ENCODE results near the gene FSHB. TPM values are rescaled to one million over a fixed set of nuclear protein-coding genes. Genes with fewer than 3 reads are reported as not detected.

The FSHB gene
- total RNA-seq, 1 experiment from 2014 or later = not detected

DNA sequence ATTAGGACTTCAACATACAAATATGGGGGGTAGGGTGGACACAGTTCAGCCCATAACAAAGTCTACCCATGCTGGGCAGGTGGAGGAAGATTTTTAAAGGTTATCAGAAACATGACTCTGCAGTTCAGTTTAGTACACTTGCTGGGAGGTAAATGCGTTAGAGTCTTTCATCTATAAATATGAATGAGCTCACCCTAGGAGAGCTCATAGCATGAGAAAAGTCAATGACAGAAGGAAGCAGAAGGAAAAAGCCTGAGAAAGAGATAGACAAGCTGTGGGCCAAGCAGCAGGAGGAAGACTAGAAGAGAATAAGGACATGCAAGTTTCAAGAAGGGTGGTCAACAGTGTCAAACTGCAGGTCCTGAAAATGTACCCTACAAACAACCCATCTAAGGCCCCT, 27.0 kb upstream of the FSHB start:
- ChIA-PET POLR2A (no interaction called here), CTCF (no interaction called here)
- Mint-ChIP-seq H3K9me3 (ENCODE audit: unreplicated experiment) (no peaks in the 10 kb centered on the region), H3K27ac (ENCODE audit: unreplicated experiment) (no peak overlapping the region), H3K4me3 (ENCODE audit: unreplicated experiment) (no peak overlapping the region), H3K36me3 (ENCODE audit: insufficient read depth, unreplicated experiment) (no peaks in the 10 kb centered on the region), H3K4me1 (ENCODE audit: low read depth, unreplicated experiment) (no peaks in the 10 kb centered on the region), H3K27me3 (ENCODE audit: insufficient read depth, unreplicated experiment) (no peaks in the 10 kb centered on the region)
- no TSS peak for BruUV-seq (replicated peaks)
- no peak overlapping the region for H3K4me3 ChIP-seq (ENCODE audit: low read depth, low read length)
- no peaks in the 10 kb centered on the region for H3K36me3 ChIP-seq (ENCODE audit: control insufficient read depth, insufficient read depth, low read length)
- H3K9me3 ChIP-seq = no peaks in the 10 kb centered on the region
- no peaks in the 10 kb centered on the region for H3K4me1 ChIP-seq
- no peaks in the 10 kb centered on the region for H3K27me3 ChIP-seq (replicated peaks; ENCODE audit: control insufficient read depth, insufficient read depth, low read length)
- intact Hi-C loops (cut with micrococcal nuclease; ENCODE audit: unreplicated experiment) = no loop called here
- TF ChIP-seq, protein P1, sequence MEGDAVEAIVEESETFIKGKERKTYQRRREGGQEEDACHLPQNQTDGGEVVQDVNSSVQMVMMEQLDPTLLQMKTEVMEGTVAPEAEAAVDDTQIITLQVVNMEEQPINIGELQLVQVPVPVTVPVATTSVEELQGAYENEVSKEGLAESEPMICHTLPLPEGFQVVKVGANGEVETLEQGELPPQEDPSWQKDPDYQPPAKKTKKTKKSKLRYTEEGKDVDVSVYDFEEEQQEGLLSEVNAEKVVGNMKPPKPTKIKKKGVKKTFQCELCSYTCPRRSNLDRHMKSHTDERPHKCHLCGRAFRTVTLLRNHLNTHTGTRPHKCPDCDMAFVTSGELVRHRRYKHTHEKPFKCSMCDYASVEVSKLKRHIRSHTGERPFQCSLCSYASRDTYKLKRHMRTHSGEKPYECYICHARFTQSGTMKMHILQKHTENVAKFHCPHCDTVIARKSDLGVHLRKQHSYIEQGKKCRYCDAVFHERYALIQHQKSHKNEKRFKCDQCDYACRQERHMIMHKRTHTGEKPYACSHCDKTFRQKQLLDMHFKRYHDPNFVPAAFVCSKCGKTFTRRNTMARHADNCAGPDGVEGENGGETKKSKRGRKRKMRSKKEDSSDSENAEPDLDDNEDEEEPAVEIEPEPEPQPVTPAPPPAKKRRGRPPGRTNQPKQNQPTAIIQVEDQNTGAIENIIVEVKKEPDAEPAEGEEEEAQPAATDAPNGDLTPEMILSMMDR (IDR thresholded peaks at IDR 0.05; ENCODE audit: insufficient read depth in 1 of 2, low read depth in 1 of 2, low read length in 1 of 2, severe bottlenecking in 1 of 2, unreplicated experiment in 1 of 2) = no peak
- DNase-seq = no peak

DNA sequence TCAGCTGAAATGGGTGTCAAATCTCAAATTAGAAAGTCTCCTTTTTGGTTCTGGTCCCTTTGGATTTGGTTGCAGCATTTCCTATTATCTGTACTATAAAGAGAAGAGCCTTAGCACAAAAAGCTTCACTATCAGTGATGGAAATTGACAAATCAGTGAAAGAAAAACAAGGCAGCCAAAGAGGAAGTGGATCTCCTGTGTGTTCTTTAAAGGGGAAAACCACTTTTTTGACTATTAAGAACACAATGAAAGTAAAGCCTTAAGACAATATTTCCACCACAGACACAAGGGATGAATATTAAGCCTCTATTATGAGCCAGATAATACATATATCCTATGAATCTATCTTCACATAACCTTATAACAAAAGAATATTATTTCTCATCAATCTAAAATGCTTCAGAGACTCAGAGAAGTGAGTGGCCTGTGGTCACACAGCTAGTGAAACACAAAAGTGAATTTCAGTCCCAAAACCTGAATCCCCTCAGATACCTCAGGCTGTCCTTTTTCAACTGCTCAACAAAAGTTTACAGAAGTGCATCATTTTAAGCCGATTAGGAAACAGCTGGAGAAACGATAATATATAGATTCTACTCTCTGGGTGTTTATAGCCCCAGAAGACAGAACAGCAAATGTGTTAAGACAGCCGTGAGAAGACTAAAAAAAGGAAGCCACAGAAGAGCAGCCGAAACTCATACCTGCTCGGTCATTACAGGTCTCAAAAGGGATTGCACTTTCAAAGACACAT, 24.4 kb upstream of the FSHB start:
- Mint-ChIP-seq H3K4me1 (ENCODE audit: low read depth, unreplicated experiment) (no peaks in the 10 kb centered on the region), H3K9me3 (ENCODE audit: unreplicated experiment) (no peaks in the 10 kb centered on the region), H3K36me3 (ENCODE audit: insufficient read depth, unreplicated experiment) (no peaks in the 10 kb centered on the region), H3K4me3 (ENCODE audit: unreplicated experiment) (no peak overlapping the region), H3K27me3 (ENCODE audit: insufficient read depth, unreplicated experiment) (no peaks in the 10 kb centered on the region), H3K27ac (ENCODE audit: unreplicated experiment) (no peak overlapping the region)
- DNase-seq = no peak
- H3K27me3 ChIP-seq (replicated peaks; ENCODE audit: control insufficient read depth, insufficient read depth, low read length) = no peaks in the 10 kb centered on the region
- H3K36me3 ChIP-seq (ENCODE audit: control insufficient read depth, insufficient read depth, low read length) = no peaks in the 10 kb centered on the region
- intact Hi-C loops (cut with micrococcal nuclease; ENCODE audit: unreplicated experiment) = no loop called here
- H3K4me1 ChIP-seq = no peaks in the 10 kb centered on the region
- no peak overlapping the region for H3K4me3 ChIP-seq (ENCODE audit: low read depth, low read length)
- ChIA-PET CTCF (no interaction called here), POLR2A (no interaction called here)
- TF ChIP-seq, protein P1 (IDR thresholded peaks at IDR 0.05; ENCODE audit: insufficient read depth in 1 of 2, low read depth in 1 of 2, low read length in 1 of 2, severe bottlenecking in 1 of 2, unreplicated experiment in 1 of 2) = no peak
- no TSS peak for BruUV-seq (replicated peaks)
- no peaks in the 10 kb centered on the region for H3K9me3 ChIP-seq

DNA sequence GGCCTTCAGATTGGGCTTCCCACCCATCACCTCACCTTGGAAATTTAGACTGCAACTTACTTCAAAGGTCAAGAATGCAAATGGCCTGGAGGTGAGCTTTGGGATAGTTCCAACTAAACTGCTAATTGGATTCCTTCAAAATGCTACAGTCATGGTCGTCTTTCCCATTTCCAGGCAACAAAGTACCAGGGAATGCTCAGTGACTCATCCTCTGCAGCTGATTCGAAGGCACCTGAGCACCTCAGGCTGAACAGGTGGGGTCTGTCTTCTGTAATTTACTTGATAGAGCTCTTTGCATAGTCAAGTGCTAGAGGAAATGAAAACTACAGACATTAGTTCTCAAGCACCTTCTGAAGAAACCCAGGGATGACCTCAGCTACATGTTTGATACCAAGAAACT, 20.5 kb upstream of the FSHB start:
- no TSS peak for BruUV-seq (replicated peaks)
- intact Hi-C loops (cut with micrococcal nuclease; ENCODE audit: unreplicated experiment) = no loop called here
- Mint-ChIP-seq H3K4me3 (ENCODE audit: unreplicated experiment) (no peak overlapping the region), H3K27ac (ENCODE audit: unreplicated experiment) (no peak overlapping the region), H3K4me1 (ENCODE audit: low read depth, unreplicated experiment) (no peaks in the 10 kb centered on the region), H3K9me3 (ENCODE audit: unreplicated experiment) (no peaks in the 10 kb centered on the region), H3K36me3 (ENCODE audit: insufficient read depth, unreplicated experiment) (no peaks in the 10 kb centered on the region), H3K27me3 (ENCODE audit: insufficient read depth, unreplicated experiment) (no peaks in the 10 kb centered on the region)
- H3K4me3 ChIP-seq (ENCODE audit: low read depth, low read length) = no peak overlapping the region
- no peaks in the 10 kb centered on the region for H3K36me3 ChIP-seq (ENCODE audit: control insufficient read depth, insufficient read depth, low read length)
- H3K9me3 ChIP-seq = no peaks in the 10 kb centered on the region
- no peak for DNase-seq
- H3K4me1 ChIP-seq = no peaks in the 10 kb centered on the region
- no peaks in the 10 kb centered on the region for H3K27me3 ChIP-seq (replicated peaks; ENCODE audit: control insufficient read depth, insufficient read depth, low read length)
- ChIA-PET POLR2A (no interaction called here), CTCF (no interaction called here)
- TF ChIP-seq, protein P1 (IDR thresholded peaks at IDR 0.05; ENCODE audit: insufficient read depth in 1 of 2, low read depth in 1 of 2, low read length in 1 of 2, severe bottlenecking in 1 of 2, unreplicated experiment in 1 of 2) = no peak

Data from Caco-2 (cell line).